Measurements from ENCODE around the gene ENAH.

Gene ENAH

GRCh38 chr1:225572422-225572821 lies 80.5 kb downstream of the ENAH start:
- in situ Hi-C loops (cut with MboI; ENCODE audit: low sequenced_read_pairs), result no loop called here

- in situ Hi-C loops (cut with MboI; ENCODE audit: low sequenced_read_pairs), result no loop called here
These were observed 85.1 kb downstream of the ENAH start for GRCh38 chr1:225567789-225568188.

GRCh38 chr1:225565847-225566246 lies 87.1 kb downstream of the ENAH start:
- in situ Hi-C loops (cut with MboI; ENCODE audit: low sequenced_read_pairs), result no loop called here

- in situ Hi-C loops (cut with MboI; ENCODE audit: low sequenced_read_pairs), result no loop called here
These were observed 91.2 kb downstream of the ENAH start for GRCh38 chr1:225561675-225562074.

- in situ Hi-C loops (cut with MboI; ENCODE audit: low sequenced_read_pairs), result loop anchor here (10.0 kb wide), 1 partner anchor 215 kb away; the partner anchor contains the start of gene SRP9
These were observed 93.0 kb downstream of the ENAH start for GRCh38 chr1:225559902-225560301.

- in situ Hi-C loops (cut with MboI; ENCODE audit: low sequenced_read_pairs), result loop anchor here (10.0 kb wide), 1 partner anchor 215 kb away; the partner anchor contains the start of gene SRP9
These were observed 93.6 kb downstream of the ENAH start for GRCh38 chr1:225559326-225559725.

- in situ Hi-C loops (cut with MboI; ENCODE audit: low sequenced_read_pairs), result loop anchor here (10.0 kb wide), 1 partner anchor 218 kb away; the partner anchor contains the start of gene SRP9
These were observed 96.2 kb downstream of the ENAH start for GRCh38 chr1:225556694-225557093.

- in situ Hi-C loops (cut with MboI; ENCODE audit: low sequenced_read_pairs), result loop anchor here (10.0 kb wide), 1 partner anchor 219 kb away; the partner anchor contains the start of gene SRP9
These were observed 97.1 kb downstream of the ENAH start for GRCh38 chr1:225555821-225556220.

GRCh38 chr1:225554216-225554812 lies 98.6 kb downstream of the ENAH start:
- in situ Hi-C loops (cut with MboI; ENCODE audit: low sequenced_read_pairs), result loop anchor here (10.0 kb wide), 1 partner anchor 220 kb away; the partner anchor contains the start of gene SRP9

GRCh38 chr1:225549821-225550220 lies 103.1 kb downstream of the ENAH start:
- in situ Hi-C loops (cut with MboI; ENCODE audit: low sequenced_read_pairs), result loop anchor here (10.0 kb wide), 1 partner anchor 225 kb away; the partner anchor contains the start of gene SRP9

GRCh38 chr1:225548140-225548857 lies 104.6 kb downstream of the ENAH start:
- in situ Hi-C loops (cut with MboI; ENCODE audit: low sequenced_read_pairs), result no loop called here

- in situ Hi-C loops (cut with MboI; ENCODE audit: low sequenced_read_pairs), result no loop called here
These were observed 107.3 kb downstream of the ENAH start for GRCh38 chr1:225545649-225546048.

GRCh38 chr1:225544924-225545323 lies 108.0 kb downstream of the ENAH start:
- in situ Hi-C loops (cut with MboI; ENCODE audit: low sequenced_read_pairs), result no loop called here

- in situ Hi-C loops (cut with MboI; ENCODE audit: low sequenced_read_pairs), result no loop called here
These were observed 108.7 kb downstream of the ENAH start for GRCh38 chr1:225544263-225544662.

GRCh38 chr1:225543350-225543749 lies 109.6 kb downstream of the ENAH start:
- in situ Hi-C loops (cut with MboI; ENCODE audit: low sequenced_read_pairs), result no loop called here

- in situ Hi-C loops (cut with MboI; ENCODE audit: low sequenced_read_pairs), result no loop called here
These were observed 111.5 kb downstream of the ENAH start for GRCh38 chr1:225541383-225541782.

- in situ Hi-C loops (cut with MboI; ENCODE audit: low sequenced_read_pairs), result no loop called here
These were observed 113.3 kb downstream of the ENAH start for GRCh38 chr1:225539575-225539974.

GRCh38 chr1:225539069-225539468 lies 113.9 kb downstream of the ENAH start:
- in situ Hi-C loops (cut with MboI; ENCODE audit: low sequenced_read_pairs), result no loop called here

- in situ Hi-C loops (cut with MboI; ENCODE audit: low sequenced_read_pairs), result no loop called here
These were observed 115.2 kb downstream of the ENAH start for GRCh38 chr1:225537554-225538251.

- in situ Hi-C loops (cut with MboI; ENCODE audit: low sequenced_read_pairs), result no loop called here
These were observed 117.6 kb downstream of the ENAH start for GRCh38 chr1:225535280-225535679.

- in situ Hi-C loops (cut with MboI; ENCODE audit: low sequenced_read_pairs), result no loop called here
These were observed 118.2 kb downstream of the ENAH start for GRCh38 chr1:225534772-225535171.

GRCh38 chr1:225534135-225534534 lies 118.8 kb downstream of the ENAH start:
- in situ Hi-C loops (cut with MboI; ENCODE audit: low sequenced_read_pairs), result no loop called here

All from HL-60/S4 treated with retinoic acid at 250 ng/mL for 4 days and 3 days (cell line).